Neuronal stem cell (in vitro differentiated cells): ENCODE data around the gene IQCK.

Source experiments
- DNase-seq: peaks from one replicate; pipeline ENCODE4 v3.0.0-alpha.2; 2013; ENCODE audit warnings: low spot score
- H2AFZ ChIP-seq: one replicate; pipeline ENCODE4 v1.6.1; 2013; ENCODE audit warnings: mild to moderate bottlenecking, low read length, inconsistent platforms
- H2AK5ac ChIP-seq: 2 replicates; pipeline ENCODE4 v1.6.1; 2013; ENCODE audit warnings: low read depth, mild to moderate bottlenecking, inconsistent platforms, low read length, moderate library complexity, mixed read lengths
- H2BK120ac ChIP-seq: 2 replicates; pipeline ENCODE4 v1.6.1; 2013; ENCODE audit warnings: low read depth, mild to moderate bottlenecking, inconsistent platforms, low read length, moderate library complexity, mixed read lengths
- H2BK12ac ChIP-seq: one replicate; pipeline ENCODE4 v1.6.1; 2013; ENCODE audit warnings: low read length, inconsistent platforms
- H2BK15ac ChIP-seq: 2 replicates; pipeline ENCODE4 v1.6.1; 2013; ENCODE audit warnings: mild to moderate bottlenecking, low read length, inconsistent platforms, mixed read lengths
- H2BK5ac ChIP-seq: one replicate; pipeline ENCODE4 v1.6.1; 2013; ENCODE audit warnings: inconsistent platforms, mild to moderate bottlenecking, low read length, moderate library complexity
- H3K14ac ChIP-seq: one replicate; pipeline ENCODE4 v1.6.1; 2013; ENCODE audit warnings: low read length, inconsistent platforms
- H3K18ac ChIP-seq: 2 replicates; pipeline ENCODE4 v1.6.1; 2013; ENCODE audit warnings: low read length, inconsistent platforms
- H3K23ac ChIP-seq: 2 replicates; pipeline ENCODE4 v1.6.1; 2013; ENCODE audit warnings: low read depth, mild to moderate bottlenecking, mixed read lengths, low read length, inconsistent platforms; ENCODE audit not compliant: poor library complexity
- H3K27ac ChIP-seq: replicated peaks from 3 replicates; pipeline ENCODE4 v1.5.1; 2013; ENCODE audit warnings: low read length, inconsistent platforms
- H3K27me3 ChIP-seq, 3 experiments: 2 replicates each; pipeline ENCODE4 v1.6.1; 2013; ENCODE audit warnings: low read length in 3 of 3, mild to moderate bottlenecking in 2 of 3, inconsistent platforms in 1 of 3, low read depth in 1 of 3, mixed read lengths in 1 of 3, moderate library complexity in 1 of 3; ENCODE audit not compliant: control insufficient read depth in 3 of 3, insufficient read depth in 3 of 3
- H3K36me3 ChIP-seq, 2 donors: replicated peaks in 1 of 2; 2 replicates each; pipeline ENCODE4 v1.6.1; 2013; ENCODE audit warnings: low read length in 2 of 2; ENCODE audit not compliant: control insufficient read depth in 2 of 2, insufficient read depth in 2 of 2
- H3K4ac ChIP-seq: 2 replicates; pipeline ENCODE4 v1.6.1; 2013; ENCODE audit warnings: inconsistent platforms, mild to moderate bottlenecking, low read length, moderate library complexity
- H3K4me1 ChIP-seq, 2 donors: 1 replicate in 1 of 2; 2 replicates in 1 of 2; pipeline ENCODE4 v1.6.1; 2013; ENCODE audit warnings: low read length in 2 of 2, low read depth in 1 of 2; ENCODE audit not compliant: control insufficient read depth in 2 of 2, insufficient read depth in 1 of 2
- H3K4me2 ChIP-seq: one replicate; pipeline ENCODE4 v1.6.1; 2013; ENCODE audit warnings: mild to moderate bottlenecking, low read length, inconsistent platforms; ENCODE audit not compliant: insufficient read depth, poor library complexity, severe bottlenecking
- H3K4me3 ChIP-seq, 2 donors: 2 replicates each; pipeline ENCODE4 v1.5.1; 2013; ENCODE audit warnings: low read length in 2 of 2, mild to moderate bottlenecking in 2 of 2, inconsistent platforms in 1 of 2, moderate library complexity in 1 of 2
- H3K79me1 ChIP-seq: one replicate; pipeline ENCODE4 v1.6.1; 2013; ENCODE audit warnings: low read depth, mild to moderate bottlenecking, inconsistent platforms, low read length, moderate library complexity
- H3K9ac ChIP-seq: one replicate; pipeline ENCODE4 v1.6.1; 2013; ENCODE audit warnings: mild to moderate bottlenecking, low read depth, low read length, inconsistent platforms; ENCODE audit not compliant: poor library complexity
- H3K9me3 ChIP-seq, 2 donors: replicated peaks in 1 of 2; 2 replicates each; pipeline versions ENCODE3 to v1.6.1; 2013; ENCODE audit warnings: low read length in 2 of 2, mild to moderate bottlenecking in 2 of 2, inconsistent platforms in 1 of 2, low read depth in 1 of 2, mixed read lengths in 1 of 2, moderate library complexity in 1 of 2; ENCODE audit not compliant: control insufficient read depth in 2 of 2, insufficient read depth in 1 of 2
- H4K8ac ChIP-seq: one replicate; pipeline ENCODE4 v1.6.1; 2013; ENCODE audit warnings: low read depth, mild to moderate bottlenecking, inconsistent platforms, low read length, moderate library complexity
- H4K91ac ChIP-seq: one replicate; pipeline ENCODE4 v1.6.1; 2013; ENCODE audit warnings: low read length, low read depth, mild to moderate bottlenecking, inconsistent platforms; ENCODE audit not compliant: poor library complexity
- WGBS, 2 donors: extraction: QIAGEN DNeasy Blood & Tissue Kit; methylation state at CpG; one replicate each; pipeline ENCODE4 v1.1.7; 2013; ENCODE audit warnings: missing lambda C conversion rate in 2 of 2, mixed read lengths in 1 of 2; ENCODE audit not compliant: insufficient read length in 2 of 2, insufficient replicate concordance in 1 of 2; ENCODE audit errors: extremely low coverage in 2 of 2; 5-methylcytosine and 5-hydroxymethylcytosine counted together

IQCK gene

DNA sequence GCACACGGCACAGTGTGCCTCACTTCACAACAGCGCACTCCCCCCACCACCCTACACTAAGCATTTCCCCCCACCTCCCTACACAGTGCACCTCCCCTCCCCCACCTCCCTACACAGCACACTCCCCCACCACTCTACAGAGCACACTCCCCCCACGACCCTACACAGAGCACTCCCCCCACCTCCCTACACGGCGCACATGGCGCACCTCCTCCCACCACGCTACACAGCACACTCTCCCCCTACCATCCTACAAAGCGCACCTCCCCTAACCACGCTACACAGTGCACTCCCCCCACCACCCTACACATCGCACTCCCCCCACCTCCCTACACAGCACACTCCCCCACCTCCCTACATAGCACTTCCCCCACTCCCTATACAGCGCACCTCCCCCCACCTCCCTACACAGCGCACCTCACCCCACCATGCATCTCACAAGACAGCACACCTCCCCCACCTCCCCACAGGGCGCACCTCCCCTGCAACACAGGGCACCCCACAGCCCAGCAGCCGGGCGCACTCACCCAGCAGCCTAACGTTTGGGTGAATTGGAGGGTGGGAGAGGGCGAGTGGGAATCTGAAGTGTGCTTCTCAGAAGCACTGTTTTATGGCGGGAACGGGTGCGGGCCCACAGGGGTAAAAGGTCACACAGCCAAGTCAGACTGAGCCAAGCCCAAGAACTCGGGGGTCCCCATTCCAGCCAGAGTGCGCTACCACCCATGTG, 10.3 kb upstream of the IQCK start:
- H2BK12ac ChIP-seq: no peak overlapping the region
- no peaks in the 10 kb centered on the region for H3K27me3 ChIP-seq
- H3K9me3 ChIP-seq: peaks cover 0 to 2% of the 10 kb centered on the region in 2 donors
- peaks cover 32% of the 10 kb centered on the region for H3K79me1 ChIP-seq
- H2BK5ac ChIP-seq: no peak overlapping the region
- H2AK5ac ChIP-seq: no peak overlapping the region
- no peak overlapping the region for H3K4me2 ChIP-seq
- H2BK15ac ChIP-seq: no peak overlapping the region
- peak overlapping the region; percentile 48 for H3K18ac ChIP-seq
- no peak overlapping the region for H4K8ac ChIP-seq
- peaks cover 63 to 100% of the 10 kb centered on the region in 2 donors for H3K36me3 ChIP-seq
- H4K91ac ChIP-seq: no peak overlapping the region
- H3K14ac ChIP-seq: peak overlapping the region; percentile 78
- H3K4me3 ChIP-seq: peak overlapping the region in 1 of 2 donors; percentile 24
- 100% methylated on average over 1 of the region's 22 CpGs; no CpG with 5 or more reads in 1 of the 2 donors for WGBS, 2 donors
- no peak overlapping the region for H3K27ac ChIP-seq
- DNase-seq: no peak
- H3K4ac ChIP-seq: no peak overlapping the region
- H2BK120ac ChIP-seq: no peak overlapping the region
- no peak overlapping the region for H2AFZ ChIP-seq
- H3K4me1 ChIP-seq: peaks cover 0 to 28% of the 10 kb centered on the region in 2 donors
- H3K23ac ChIP-seq: no peak overlapping the region
- peak overlapping the region; percentile 87 for H3K9ac ChIP-seq

DNA sequence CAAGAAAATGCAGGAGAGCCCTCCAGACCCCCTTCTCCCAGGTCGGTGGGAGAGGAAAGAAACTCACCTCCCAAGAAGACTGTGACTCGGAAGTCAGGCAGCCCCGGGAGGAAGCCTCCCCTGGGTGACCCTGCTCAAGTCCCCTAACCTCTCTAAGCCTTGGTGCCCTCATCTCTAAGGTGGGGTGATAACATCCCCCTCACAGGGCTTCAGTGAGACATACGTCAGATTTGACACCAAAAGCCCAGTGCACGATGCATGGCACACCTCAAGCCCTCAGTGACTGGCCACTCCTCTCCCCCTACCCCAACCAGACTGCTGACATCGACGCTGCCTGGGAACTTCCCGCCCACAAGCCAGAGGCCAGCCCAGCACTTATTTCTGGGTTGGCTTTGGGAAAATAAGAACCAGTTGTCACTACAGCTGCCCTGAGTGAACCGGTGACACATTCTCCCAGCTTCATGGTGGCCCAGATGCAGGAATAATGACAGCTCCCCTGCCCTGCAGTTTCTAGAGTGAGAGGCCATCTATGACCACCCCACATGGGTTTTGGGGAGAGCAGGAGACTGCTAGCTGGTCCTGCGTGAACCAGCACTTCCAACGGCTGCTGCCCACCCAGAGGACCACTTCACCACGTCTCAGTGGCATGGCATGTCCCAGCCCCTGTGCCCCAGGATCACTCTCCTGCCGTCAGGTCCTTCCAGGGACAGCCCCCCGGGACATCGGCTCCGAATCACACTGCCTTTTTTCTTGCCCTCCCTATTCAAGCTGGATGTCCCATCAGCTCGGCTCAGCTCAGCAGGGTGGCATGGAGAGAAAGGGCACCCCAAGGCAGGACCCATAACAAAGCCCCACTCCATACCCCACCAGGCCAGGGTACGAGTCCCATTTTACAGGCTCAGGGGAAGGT, 9.5 kb upstream of the IQCK start:
- Histone ChIP-seq H3K9me3 (peaks cover 0 to 2% of the 10 kb centered on the region in 2 donors), H3K36me3 (peaks cover 63 to 100% of the 10 kb centered on the region in 2 donors), H4K8ac (no peak overlapping the region), H3K14ac (no peak overlapping the region), H3K79me1 (peaks cover 32% of the 10 kb centered on the region), H2BK120ac (no peak overlapping the region), H2AFZ (no peak overlapping the region), H3K23ac (no peak overlapping the region), H3K18ac (no peak overlapping the region), H3K4me3 (no peak overlapping the region), H2AK5ac (no peak overlapping the region), H3K9ac (peak overlapping the region; percentile 22), H2BK12ac (no peak overlapping the region), H2BK5ac (no peak overlapping the region), H3K27ac (no peak overlapping the region), H4K91ac (no peak overlapping the region), H2BK15ac (no peak overlapping the region), H3K4me1 (peaks cover 0 to 28% of the 10 kb centered on the region in 2 donors), H3K4me2 (no peak overlapping the region), H3K4ac (no peak overlapping the region), H3K27me3 (no peaks in the 10 kb centered on the region)
- DNase-seq: no peak
- WGBS, 2 donors: no CpG with 5 or more reads among the region's 18 CpGs

DNA sequence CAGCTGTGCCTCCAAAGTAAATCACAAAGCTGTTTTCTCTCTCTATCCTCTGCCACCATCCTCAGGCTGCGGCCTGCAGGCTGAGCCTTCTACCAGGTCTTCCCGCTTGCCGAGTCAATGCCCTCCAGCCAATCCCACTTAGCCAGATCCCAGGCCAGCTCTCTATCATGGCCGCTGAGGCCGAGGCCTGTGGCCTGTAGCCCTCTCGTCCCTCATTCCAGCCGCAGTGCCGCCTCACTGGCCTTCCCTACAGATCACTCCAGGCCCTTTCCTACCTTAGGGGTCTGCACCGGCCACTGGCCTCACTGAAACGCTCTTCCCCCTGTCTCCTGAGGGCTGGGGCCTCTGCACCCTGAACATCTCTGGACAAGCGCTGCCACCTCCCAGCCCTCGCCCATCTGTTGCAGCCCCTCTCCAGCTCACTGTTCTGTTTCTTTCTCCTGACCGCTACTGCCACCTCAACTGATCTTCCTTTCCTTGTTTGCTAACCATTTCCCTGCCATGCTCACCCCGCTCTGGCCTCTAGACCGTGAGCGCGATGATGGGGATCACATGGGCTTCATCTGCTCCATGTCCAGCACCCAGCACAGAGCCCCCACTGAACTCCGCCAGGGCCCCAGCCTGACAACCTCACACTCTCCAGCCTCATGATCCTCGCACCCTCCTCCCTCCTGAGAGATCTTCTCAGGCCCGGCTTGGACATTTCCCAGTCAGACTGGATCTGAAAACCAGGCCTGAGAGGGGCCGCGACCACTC, 8.5 kb upstream of the IQCK start:
- peak overlapping the region; percentile 50 for H3K9ac ChIP-seq
- no peaks in the 10 kb centered on the region for H3K27me3 ChIP-seq
- peak overlapping the region; percentile 28 for H3K14ac ChIP-seq
- DNase-seq: no peak
- no peak overlapping the region for H3K4me3 ChIP-seq
- H3K23ac ChIP-seq: peak overlapping the region; percentile 52
- peak overlapping the region; percentile 36 for H3K27ac ChIP-seq
- peaks cover 0 to 28% of the 10 kb centered on the region in 2 donors for H3K4me1 ChIP-seq
- H2AK5ac ChIP-seq: no peak overlapping the region
- H2BK120ac ChIP-seq: no peak overlapping the region
- no peak overlapping the region for H3K4me2 ChIP-seq
- no CpG with 5 or more reads among the region's 22 CpGs for WGBS, 2 donors
- H4K8ac ChIP-seq: no peak overlapping the region
- peaks cover 67 to 100% of the 10 kb centered on the region in 2 donors for H3K36me3 ChIP-seq
- peaks cover 0 to 2% of the 10 kb centered on the region in 2 donors for H3K9me3 ChIP-seq
- H3K79me1 ChIP-seq: peaks cover 33% of the 10 kb centered on the region
- no peak overlapping the region for H2BK12ac ChIP-seq
- no peak overlapping the region for H2AFZ ChIP-seq
- peak overlapping the region; percentile 41 for H3K18ac ChIP-seq
- peak overlapping the region; percentile 11 for H2BK5ac ChIP-seq
- H4K91ac ChIP-seq: no peak overlapping the region
- no peak overlapping the region for H3K4ac ChIP-seq
- H2BK15ac ChIP-seq: no peak overlapping the region
